GM12864 (cell line): ENCODE measurements around the gene GGTLC1.
A peak's percentile ranks its signal among the peaks of the same experiment; 100 is the strongest.
"Not testable (repeated sequence)": the region's sequence is repeated elsewhere in the genome, so short reads cannot be mapped to it uniquely, and the experiment has no call there.

ENCODE experiments used
- DNase-seq: peaks from one replicate; pipeline ENCODE4 v3.0.0-alpha.2; 2011; ENCODE audit warnings: low read depth
- H3K4me3 ChIP-seq: 2 replicates; pipeline ENCODE4 v1.5.1; 2011; ENCODE audit warnings: mild to moderate bottlenecking, low read depth, low read length, control low read depth
- CTCF ChIP-seq: IDR thresholded peaks from 2 replicates; pipeline ENCODE4 v1.5.1; 2011; ENCODE audit warnings: low read depth, mild to moderate bottlenecking, moderate library complexity, low read length, control low read depth, inconsistent platforms; ENCODE audit errors: missing control alignments

The GGTLC1 gene

GRCh38 chr20:23995905-23996666, 7.5 kb upstream of the GGTLC1 start:
- DNase-seq = no peak
- peak; percentile 62 for TF ChIP-seq CTCF
- H3K4me3 ChIP-seq = no peak overlapping the region

GRCh38 chr20:23995291-23995690, 6.7 kb upstream of the GGTLC1 start:
- H3K4me3 ChIP-seq, DNase-seq: not testable (repeated sequence)

GRCh38 chr20:23994001-23994633, 5.5 kb upstream of the GGTLC1 start:
- DNase-seq, H3K4me3 ChIP-seq: not testable (repeated sequence)

DNA sequence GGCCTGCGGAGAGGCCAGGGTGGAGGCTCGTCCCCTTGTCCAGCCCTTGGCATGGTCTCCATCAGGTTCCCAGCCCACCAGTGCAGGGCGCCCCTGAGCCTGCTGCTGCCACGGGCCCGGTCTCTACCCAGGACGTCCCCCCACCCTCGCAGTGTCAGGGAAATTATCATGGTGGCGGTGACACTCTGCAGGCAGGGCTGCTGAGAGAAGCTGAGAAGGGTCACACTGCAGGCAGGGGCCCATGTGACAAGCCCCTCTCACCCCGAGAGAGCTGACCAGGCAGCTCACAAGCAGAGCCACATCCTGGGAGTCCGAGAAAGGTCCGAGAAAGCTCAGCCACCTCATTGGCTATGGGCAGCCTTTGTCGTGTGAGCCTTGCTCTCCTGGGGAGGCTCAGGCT, 4.9 kb upstream of the GGTLC1 start:
- DNase-seq, H3K4me3 ChIP-seq: not testable (repeated sequence)

DNA sequence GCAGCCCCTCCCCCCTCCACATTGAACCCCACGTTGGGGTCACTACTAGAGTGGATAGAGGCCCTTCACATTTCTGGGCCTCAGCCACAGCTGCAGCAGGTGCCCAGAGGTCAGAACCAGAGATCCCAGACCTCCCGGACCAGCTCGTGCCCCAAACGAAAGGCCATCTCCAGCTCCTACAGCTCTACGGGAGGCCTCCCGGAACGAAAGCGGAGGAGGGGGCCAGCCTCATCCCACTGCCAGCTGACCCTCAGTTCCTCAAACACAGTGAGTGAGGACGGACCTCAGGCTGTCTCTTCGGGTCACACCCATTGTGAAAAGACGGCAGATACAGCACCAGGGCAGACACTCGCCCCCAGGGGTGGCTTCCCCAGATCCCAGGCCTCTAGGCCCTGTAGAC, 1.7 kb upstream of the GGTLC1 start:
- DNase-seq, H3K4me3 ChIP-seq: not testable (repeated sequence)

DNA sequence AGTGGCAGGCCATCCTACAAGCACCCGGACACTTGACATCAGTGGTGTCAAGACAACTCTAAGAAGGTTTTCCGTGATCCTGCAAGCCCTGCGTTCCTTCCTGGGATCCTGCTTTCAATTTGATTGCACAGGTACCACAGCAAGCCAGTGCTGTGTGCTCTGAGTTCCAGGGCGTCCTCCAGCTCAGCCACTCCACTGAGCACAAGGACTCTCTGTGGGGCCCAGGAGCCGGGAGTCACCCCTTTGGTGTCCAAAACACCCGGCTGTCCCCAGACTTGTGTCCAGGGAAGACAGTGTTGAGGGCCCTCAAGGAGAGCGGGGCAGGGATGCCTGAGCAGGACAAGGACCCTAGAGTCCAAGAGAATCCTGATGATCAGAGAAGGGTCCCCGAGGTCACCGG, 387 bp upstream of the GGTLC1 start:
- H3K4me3 ChIP-seq, DNase-seq: not testable (repeated sequence)

DNA sequence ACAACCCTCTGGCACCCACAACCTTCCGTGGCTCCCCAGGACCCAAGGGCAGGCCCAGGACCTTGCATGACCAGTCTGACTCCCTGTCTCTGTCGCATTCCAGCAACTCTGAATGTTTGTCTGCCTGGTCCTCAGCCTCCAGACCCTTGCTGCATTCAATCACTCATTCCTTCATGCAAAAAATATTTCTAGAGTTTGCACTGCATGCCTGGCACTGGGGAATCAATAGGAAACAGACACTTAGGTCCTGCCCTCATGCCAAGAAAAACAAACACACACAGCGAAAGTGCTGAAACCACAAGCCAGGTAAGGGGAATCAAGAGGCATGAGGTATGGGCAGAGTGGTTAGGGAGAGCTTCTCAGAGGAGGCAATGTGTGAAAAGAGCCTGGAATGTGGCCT, 1.9 kb downstream of the GGTLC1 start:
- not testable (repeated sequence) for DNase-seq, H3K4me3 ChIP-seq

GRCh38 chr20:23986310-23986709, 2.3 kb downstream of the GGTLC1 start:
- DNase-seq, H3K4me3 ChIP-seq: not testable (repeated sequence)

DNA sequence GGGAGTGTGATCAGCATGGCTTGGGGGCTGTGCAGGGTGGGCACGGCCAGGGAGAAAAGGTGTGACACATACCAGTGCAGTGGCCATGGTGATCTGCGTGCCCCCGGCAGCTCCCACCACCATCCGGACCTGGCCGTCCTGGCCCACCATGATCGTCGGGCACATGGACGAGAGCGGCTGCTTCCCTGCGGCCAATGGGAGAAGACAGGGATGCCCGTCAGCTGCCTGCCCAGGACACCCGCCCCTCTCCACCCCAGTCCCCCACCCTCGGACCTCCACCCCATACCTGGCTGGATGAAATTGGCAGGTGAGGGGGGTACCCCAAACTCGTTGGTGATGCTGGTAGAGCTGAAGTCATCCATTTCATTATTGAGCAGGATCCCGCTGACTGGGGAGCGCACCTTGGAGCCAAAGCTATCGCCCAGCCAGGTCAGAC, 2.8 kb downstream of the GGTLC1 start:
- not testable (repeated sequence) for DNase-seq

GRCh38 chr20:23985066-23985789, 3.4 kb downstream of the GGTLC1 start:
- DNase-seq, H3K4me3 ChIP-seq: not testable (repeated sequence)

More for the DNA sequence above, 2.8 kb downstream of the GGTLC1 start:
- not testable (repeated sequence) for H3K4me3 ChIP-seq

- TF ChIP-seq CTCF = peak; percentile 15
- DNase-seq, H3K4me3 ChIP-seq: not testable (repeated sequence)
Measured at GRCh38 chr20:23984476-23985023, 4.0 kb downstream of the GGTLC1 start.

DNA sequence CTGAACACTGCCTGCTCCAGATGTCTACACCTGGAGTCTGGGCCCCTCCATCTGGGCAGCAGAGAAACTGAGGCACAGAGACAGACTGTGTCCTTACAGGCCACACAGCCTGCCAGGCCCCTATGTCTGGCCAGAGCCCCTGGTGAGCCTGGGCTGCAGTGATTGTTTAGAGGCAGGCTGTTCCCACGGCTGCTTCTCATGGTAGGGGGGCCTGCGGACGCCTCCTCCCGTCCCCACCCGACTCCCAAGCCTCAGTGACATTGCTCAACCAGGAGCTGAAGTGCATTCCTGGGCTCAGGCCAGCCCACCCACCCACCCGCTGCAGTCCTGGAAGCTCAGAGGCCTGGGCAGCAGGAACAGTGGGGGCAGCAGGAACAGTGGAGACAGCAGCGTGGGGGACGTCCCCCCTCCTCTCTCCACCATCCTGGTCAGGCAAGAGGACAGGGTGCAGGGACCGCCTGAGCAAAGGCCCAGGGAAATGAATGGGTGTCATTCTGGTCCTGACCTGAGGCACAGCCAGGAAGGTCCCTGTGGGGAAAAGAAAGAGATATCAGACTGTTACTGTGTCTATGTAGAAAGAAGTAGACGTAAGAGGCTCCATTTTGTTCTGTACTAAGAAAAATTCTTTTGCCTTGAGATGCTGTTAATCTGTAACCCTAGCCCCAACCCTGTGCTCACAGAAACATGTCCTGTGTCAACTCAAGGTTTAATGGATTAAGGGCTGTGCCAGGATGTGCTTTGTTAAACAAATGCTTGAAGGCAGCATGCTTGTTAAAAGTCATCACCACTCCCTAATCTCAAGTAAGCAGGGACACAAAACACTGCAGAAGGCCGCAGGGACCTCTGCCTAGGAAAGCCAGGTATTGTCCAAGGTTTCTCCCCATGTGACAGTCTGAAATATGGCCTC, 6.2 kb downstream of the GGTLC1 start:
- not testable (repeated sequence) for DNase-seq, H3K4me3 ChIP-seq

DNA sequence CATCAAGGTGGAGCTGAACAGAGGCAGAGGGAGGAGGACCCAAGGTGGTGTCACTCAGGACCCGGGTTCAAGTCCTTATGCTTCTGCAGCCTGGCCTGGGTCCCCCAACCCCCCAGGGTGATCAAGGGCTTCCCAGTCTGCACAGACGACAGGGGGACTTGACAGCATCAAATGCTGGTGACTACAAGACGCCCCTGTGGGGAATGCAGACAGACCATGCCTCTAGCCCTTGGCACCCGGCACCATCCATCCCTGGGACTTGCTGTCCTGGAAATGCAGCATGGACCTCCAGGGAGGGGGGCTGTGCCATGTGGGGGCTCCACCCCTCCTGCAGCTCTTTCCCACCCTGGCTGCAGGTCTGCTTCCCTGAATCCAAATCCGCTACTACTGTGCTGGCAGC, 7.1 kb downstream of the GGTLC1 start:
- H3K4me3 ChIP-seq, DNase-seq: not testable (repeated sequence)

DNA sequence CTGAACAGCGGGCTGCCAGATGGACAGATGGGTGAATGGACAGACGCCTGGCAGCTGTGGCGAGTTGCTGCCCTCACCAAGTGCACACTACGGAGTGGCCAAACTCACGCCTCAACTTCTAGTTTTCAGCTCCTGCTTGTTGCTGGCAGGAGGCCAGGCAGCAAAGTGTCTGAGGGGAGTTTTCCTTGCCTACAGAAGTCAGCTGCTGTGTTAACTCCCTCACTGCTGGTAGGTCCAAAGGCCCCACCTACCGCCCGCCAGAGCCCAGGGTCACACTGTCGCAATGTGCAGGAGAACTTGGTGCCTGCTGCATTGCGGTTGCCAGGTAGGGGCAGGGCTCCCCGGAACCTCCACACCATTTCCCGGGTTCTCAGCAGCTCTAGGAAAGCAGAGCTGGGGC, 7.6 kb downstream of the GGTLC1 start:
- not testable (repeated sequence) for DNase-seq, H3K4me3 ChIP-seq

- not testable (repeated sequence) for H3K4me3 ChIP-seq, DNase-seq
Measured at GRCh38 chr20:23979899-23980811, 8.4 kb downstream of the GGTLC1 start.
